HEK293T (cell line): ENCODE results near the gene ZNF516.

Experiments
- ARNT ChIP-seq: fragments of 450-650 bp; IDR thresholded peaks from 2 replicates; pipeline ENCODE4 v1.6.1; 2017; ENCODE audit warnings: mild to moderate bottlenecking
- BHLHE40 ChIP-seq: fragments of 450-650 bp; IDR thresholded peaks from 2 replicates; pipeline ENCODE4 v1.6.1; 2016; ENCODE audit warnings: mild to moderate bottlenecking, moderate library complexity, borderline replicate concordance
- CTBP1 ChIP-seq: fragments of 450-650 bp; IDR thresholded peaks from 2 replicates; pipeline ENCODE4 v1.6.1; 2016; ENCODE audit warnings: borderline replicate concordance
- ELF4 ChIP-seq: fragments of 450-650 bp; IDR thresholded peaks from 2 replicates; pipeline ENCODE4 v1.6.1; 2017; ENCODE audit warnings: antibody characterized with exemption
- FOXA1 ChIP-seq: fragments of 450-650 bp; IDR thresholded peaks from 2 replicates; pipeline ENCODE4 v1.6.1; 2016; ENCODE audit warnings: mild to moderate bottlenecking
- FOXK2 ChIP-seq: fragments of 450-650 bp; IDR thresholded peaks from 2 replicates; pipeline ENCODE4 v1.6.1; 2016; ENCODE audit warnings: mild to moderate bottlenecking
- FOXM1 ChIP-seq: fragments of 450-650 bp; IDR thresholded peaks from 2 replicates; pipeline ENCODE4 v1.6.1; 2017; ENCODE audit warnings: mild to moderate bottlenecking, borderline replicate concordance
- HDGF ChIP-seq: fragments of 450-650 bp; IDR thresholded peaks from 2 replicates; pipeline ENCODE4 v1.6.1; 2017; ENCODE audit warnings: antibody characterized with exemption, borderline replicate concordance
- NFRKB ChIP-seq: fragments of 450-650 bp; IDR thresholded peaks from 2 replicates; pipeline ENCODE4 v1.6.1; 2016; ENCODE audit warnings: mild to moderate bottlenecking, moderate library complexity
- SP1 ChIP-seq: fragments of 450-650 bp; IDR thresholded peaks from 2 replicates; pipeline ENCODE4 v1.6.1; 2017
- SUZ12 ChIP-seq: fragments of 450-650 bp; IDR thresholded peaks from 2 replicates; pipeline ENCODE4 v1.6.1; 2016; ENCODE audit warnings: mild to moderate bottlenecking

GRCh38 chr18:76401498-76401897 lies 93.5 kb downstream of the ZNF516 start:
- TF ChIP-seq FOXM1 = no peak
- TF ChIP-seq FOXK2 = no peak
- no peak for TF ChIP-seq ARNT
- TF ChIP-seq ELF4 = no peak
- no peak for TF ChIP-seq BHLHE40
- TF ChIP-seq FOXA1 = no peak
- no peak for TF ChIP-seq HDGF
- no peak for TF ChIP-seq SUZ12
- no peak for TF ChIP-seq CTBP1
- no peak for TF ChIP-seq NFRKB
- TF ChIP-seq SP1 = no peak
